Gastroesophageal sphincter (tissue), 4 donors: ENCODE measurements around the gene DNAL4. TPM values are rescaled to one million over a fixed set of nuclear protein-coding genes. Genes with fewer than 3 reads are reported as not detected.
"Not testable (repeated sequence)": the region's sequence is repeated elsewhere in the genome, so short reads cannot be mapped to it uniquely, and the experiment has no call there.

Experiments used
- ATAC-seq: fragments of 150-250 bp; one replicate; pipeline ENCODE4 v1.9.1; 2016; ENCODE audit warnings: mild to moderate bottlenecking, moderate library complexity
- H3K27ac ChIP-seq, 4 donors: fragments of 200-600 bp; sonication (generic) in 3 of 4; 1 replicate in 3 of 4; 2 replicates in 1 of 4; pipeline ENCODE4 v1.5.1; 2016 to 2019
- H3K27me3 ChIP-seq: fragments of 200-600 bp; sonication (generic); one replicate; pipeline ENCODE4 v1.5.1; 2019
- H3K36me3 ChIP-seq, 2 donors: fragments of 200-600 bp; sonication (generic); one replicate each; pipeline ENCODE4 v1.5.1; 2019; ENCODE audit warnings: control low read depth in 1 of 2
- H3K4me1 ChIP-seq, 3 donors: fragments of 200-600 bp; sonication (generic); 1 replicate in 2 of 3; 2 replicates in 1 of 3; pipeline ENCODE4 v1.5.1; 2016 to 2019; ENCODE audit warnings: control low read depth in 2 of 3
- H3K4me3 ChIP-seq, 2 donors: fragments of 200-600 bp; sonication (generic); one replicate each; pipeline ENCODE4 v1.5.1; 2019; ENCODE audit warnings: mild to moderate bottlenecking in 1 of 2, moderate library complexity in 1 of 2
- H3K9me3 ChIP-seq, 3 donors: fragments of 200-600 bp; sonication (generic); one replicate each; pipeline ENCODE4 v1.5.1; 2017 to 2019; ENCODE audit warnings: control low read depth in 2 of 3
- EP300 ChIP-seq: sonication (generic); formaldehyde crosslinking; IDR thresholded peaks from one replicate; pipeline ENCODE4 v1.6.1; 2017; ENCODE audit warnings: antibody characterized with exemption, mild to moderate bottlenecking
- POLR2A ChIP-seq, 2 donors: fragments of 450-650 bp; IDR thresholded peaks; one replicate each; pipeline ENCODE4 v1.6.1; 2017; ENCODE audit warnings: antibody characterized with exemption in 2 of 2, mild to moderate bottlenecking in 2 of 2, moderate library complexity in 1 of 2
- POLR2AphosphoS5 ChIP-seq: sonication (generic); formaldehyde crosslinking; IDR thresholded peaks from one replicate; pipeline ENCODE4 v1.6.1; 2017; ENCODE audit warnings: antibody characterized with exemption
- WGBS, 2 donors: methylation state at CpG; one replicate each; pipeline ENCODE4 v1.1.5; 2018; ENCODE audit warnings: low coverage in 1 of 2; 5-methylcytosine and 5-hydroxymethylcytosine counted together
- total RNA-seq, 4 donors: library from RNA; depleted of rRNA; stranded (reverse); fragments of >200 nt; gene quantifications; one replicate each; pipeline ENCODE4 v1.1.0, GENCODE V29; 2016
- TF ChIP-seq, protein P1 (sequence below), 4 experiments: fragments of 200-600 bp in 2 of 4; fragments of 450-650 bp in 2 of 4; sonication (generic) in 1 of 4; IDR thresholded peaks; one replicate each; pipeline ENCODE4 v1.5.1; 2017 to 2019; ENCODE audit warnings: antibody characterized with exemption in 4 of 4, mild to moderate bottlenecking in 2 of 4, moderate library complexity in 2 of 4

DNAL4 gene
- total RNA-seq, 4 donors from 2014 or later, result 10.0 to 16.1 (median 14.6) TPM

- H3K9me3 ChIP-seq, result peaks cover 0 to 13% (median 0%) of the 10 kb centered on the region in 3 donors
- WGBS, 2 donors, result 93 to 96% methylated on average over 2 of the region's 2 CpGs
- no peaks in the 10 kb centered on the region for H3K4me1 ChIP-seq
- H3K36me3 ChIP-seq, result no peaks in the 10 kb centered on the region
- no peak for ATAC-seq
- no peaks in the 10 kb centered on the region for H3K27me3 ChIP-seq
- no peak overlapping the region for H3K4me3 ChIP-seq
- TF ChIP-seq POLR2AphosphoS5, result no peak
- TF ChIP-seq, protein P1, sequence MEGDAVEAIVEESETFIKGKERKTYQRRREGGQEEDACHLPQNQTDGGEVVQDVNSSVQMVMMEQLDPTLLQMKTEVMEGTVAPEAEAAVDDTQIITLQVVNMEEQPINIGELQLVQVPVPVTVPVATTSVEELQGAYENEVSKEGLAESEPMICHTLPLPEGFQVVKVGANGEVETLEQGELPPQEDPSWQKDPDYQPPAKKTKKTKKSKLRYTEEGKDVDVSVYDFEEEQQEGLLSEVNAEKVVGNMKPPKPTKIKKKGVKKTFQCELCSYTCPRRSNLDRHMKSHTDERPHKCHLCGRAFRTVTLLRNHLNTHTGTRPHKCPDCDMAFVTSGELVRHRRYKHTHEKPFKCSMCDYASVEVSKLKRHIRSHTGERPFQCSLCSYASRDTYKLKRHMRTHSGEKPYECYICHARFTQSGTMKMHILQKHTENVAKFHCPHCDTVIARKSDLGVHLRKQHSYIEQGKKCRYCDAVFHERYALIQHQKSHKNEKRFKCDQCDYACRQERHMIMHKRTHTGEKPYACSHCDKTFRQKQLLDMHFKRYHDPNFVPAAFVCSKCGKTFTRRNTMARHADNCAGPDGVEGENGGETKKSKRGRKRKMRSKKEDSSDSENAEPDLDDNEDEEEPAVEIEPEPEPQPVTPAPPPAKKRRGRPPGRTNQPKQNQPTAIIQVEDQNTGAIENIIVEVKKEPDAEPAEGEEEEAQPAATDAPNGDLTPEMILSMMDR (IDR thresholded peaks at IDR 0.05), result no peak
- TF ChIP-seq POLR2A (IDR thresholded peaks at IDR 0.05), result no peak
- no peak for TF ChIP-seq EP300
- no peak overlapping the region for H3K27ac ChIP-seq
Measured at GRCh38 chr22:38811241-38811640, 17.3 kb upstream of the DNAL4 start.

GRCh38 chr22:38805041-38805593 is 11.2 kb upstream of the DNAL4 start:
- not testable (repeated sequence) for H3K9me3 ChIP-seq, H3K4me3 ChIP-seq, H3K27ac ChIP-seq, ATAC-seq, H3K27me3 ChIP-seq, H3K36me3 ChIP-seq, H3K4me1 ChIP-seq
- 65 to 67% methylated on average over 4 to 7 of the region's 8 CpGs for WGBS, 2 donors

- Histone ChIP-seq H3K4me3 (no peak overlapping the region), H3K4me1 (peaks cover 0 to 8% (median 0%) of the 10 kb centered on the region in 3 donors), H3K27ac (peak overlapping the region in 1 of 4 donors; percentile 29), H3K27me3 (no peaks in the 10 kb centered on the region), H3K9me3 (no peaks in the 10 kb centered on the region), H3K36me3 (no peaks in the 10 kb centered on the region)
- peak; percentile 95 for ATAC-seq
- WGBS, 2 donors, result 0 to 31% methylated on average over 3 to 7 of the region's 10 CpGs
- TF ChIP-seq EP300 (no peak), POLR2AphosphoS5 (peak; percentile 23)
Measured at GRCh38 chr22:38802671-38803121, 8.8 kb upstream of the DNAL4 start.

DNA sequence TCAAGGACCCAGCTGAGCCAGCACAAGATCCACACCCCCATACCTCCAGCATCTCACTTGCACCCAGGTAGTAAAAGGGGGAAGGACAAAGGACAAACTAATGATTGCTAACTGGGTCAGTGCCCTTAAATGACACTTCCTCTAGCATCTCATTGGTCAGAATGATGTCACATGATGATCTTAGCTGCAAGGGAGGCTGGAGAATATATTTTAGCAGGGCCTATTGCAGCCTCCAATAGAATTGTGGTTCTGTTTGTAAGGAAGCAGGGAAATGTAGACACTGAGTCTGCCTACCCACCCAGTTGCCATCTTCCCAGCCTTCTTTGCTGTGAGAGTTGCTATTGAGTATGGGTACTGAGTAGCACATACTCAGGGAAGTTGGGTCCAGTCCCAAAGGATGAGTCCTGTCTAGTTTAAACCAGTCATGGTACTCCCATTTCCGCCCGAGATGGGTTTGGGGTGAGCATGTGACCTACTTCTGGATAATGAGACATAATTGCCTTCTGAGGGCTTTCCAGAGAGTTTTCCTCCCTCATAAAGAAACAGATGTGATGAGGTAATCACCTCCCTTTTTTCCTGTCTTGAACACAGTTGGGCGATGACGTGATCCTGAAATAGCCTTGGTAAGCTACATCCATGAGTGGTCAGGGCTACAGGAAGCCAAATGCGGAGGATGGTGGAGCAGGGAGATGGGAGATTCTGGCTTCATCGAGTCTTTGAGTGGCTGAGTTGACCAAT is 5.5 kb upstream of the DNAL4 start:
- H3K27ac ChIP-seq, result no peak overlapping the region
- TF ChIP-seq POLR2AphosphoS5, result no peak
- no peak for TF ChIP-seq POLR2A (IDR thresholded peaks at IDR 0.05)
- TF ChIP-seq, protein P1 (IDR thresholded peaks at IDR 0.05), result no peak
- no peak for TF ChIP-seq EP300
- ATAC-seq, result no peak
- peaks cover 0 to 11% (median under 1%) of the 10 kb centered on the region in 3 donors for H3K4me1 ChIP-seq
- H3K9me3 ChIP-seq, result no peaks in the 10 kb centered on the region
- no peaks in the 10 kb centered on the region for H3K27me3 ChIP-seq
- H3K4me3 ChIP-seq, result no peak overlapping the region
- no peaks in the 10 kb centered on the region for H3K36me3 ChIP-seq
- WGBS, 2 donors, result 75% methylated on average over 4 of the region's 6 CpGs; no CpG with 5 or more reads in 1 of the 2 donors

DNA sequence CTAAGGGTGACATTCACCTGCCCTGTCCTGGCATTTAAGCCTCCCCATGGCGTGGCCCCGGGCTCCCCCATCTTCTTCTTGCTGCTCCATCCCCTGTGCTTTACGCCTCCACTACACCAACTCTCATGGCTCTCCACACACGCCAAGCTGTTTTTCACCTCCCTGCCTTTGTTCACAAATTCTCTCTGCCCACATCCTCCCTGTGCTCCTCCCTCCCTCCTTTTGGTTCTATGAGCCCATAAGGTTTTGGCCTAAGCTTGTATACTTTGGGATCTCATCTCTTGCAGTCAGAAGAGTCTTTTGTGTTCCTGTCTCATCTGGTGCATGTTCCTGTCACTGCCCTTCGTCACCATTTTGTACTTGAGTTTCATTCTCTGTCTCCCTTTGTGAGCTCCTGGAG is 4.6 kb upstream of the DNAL4 start:
- Histone ChIP-seq H3K9me3 (no peaks in the 10 kb centered on the region), H3K4me3 (no peak overlapping the region), H3K27ac (no peak overlapping the region), H3K36me3 (no peaks in the 10 kb centered on the region), H3K27me3 (no peaks in the 10 kb centered on the region), H3K4me1 (peaks cover 0 to 14% (median 2%) of the 10 kb centered on the region in 3 donors)
- WGBS, 2 donors, result 66 to 77% methylated on average over 3 to 5 of the region's 5 CpGs
- no peak for TF ChIP-seq EP300
- TF ChIP-seq, protein P1 (IDR thresholded peaks at IDR 0.05), result no peak
- ATAC-seq, result no peak
